Retinal pigment epithelial cell (primary cell): ENCODE measurements around the gene COMMD7.

Experiments
- DNase-seq: peaks from one replicate; pipeline ENCODE4 v3.0.0-alpha.2; 2010; ENCODE audit warnings: low read depth
- H3K4me3 ChIP-seq: 2 replicates; pipeline ENCODE4 v1.5.1; 2011; ENCODE audit warnings: mild to moderate bottlenecking, low read length, control low read depth, moderate library complexity
- TF ChIP-seq, protein P1 (sequence below): conservative IDR thresholded peaks from 2 replicates; pipeline ENCODE4 v1.5.1; 2011; ENCODE audit warnings: low read depth, low read length, control low read depth, inconsistent platforms

Gene COMMD7

DNA sequence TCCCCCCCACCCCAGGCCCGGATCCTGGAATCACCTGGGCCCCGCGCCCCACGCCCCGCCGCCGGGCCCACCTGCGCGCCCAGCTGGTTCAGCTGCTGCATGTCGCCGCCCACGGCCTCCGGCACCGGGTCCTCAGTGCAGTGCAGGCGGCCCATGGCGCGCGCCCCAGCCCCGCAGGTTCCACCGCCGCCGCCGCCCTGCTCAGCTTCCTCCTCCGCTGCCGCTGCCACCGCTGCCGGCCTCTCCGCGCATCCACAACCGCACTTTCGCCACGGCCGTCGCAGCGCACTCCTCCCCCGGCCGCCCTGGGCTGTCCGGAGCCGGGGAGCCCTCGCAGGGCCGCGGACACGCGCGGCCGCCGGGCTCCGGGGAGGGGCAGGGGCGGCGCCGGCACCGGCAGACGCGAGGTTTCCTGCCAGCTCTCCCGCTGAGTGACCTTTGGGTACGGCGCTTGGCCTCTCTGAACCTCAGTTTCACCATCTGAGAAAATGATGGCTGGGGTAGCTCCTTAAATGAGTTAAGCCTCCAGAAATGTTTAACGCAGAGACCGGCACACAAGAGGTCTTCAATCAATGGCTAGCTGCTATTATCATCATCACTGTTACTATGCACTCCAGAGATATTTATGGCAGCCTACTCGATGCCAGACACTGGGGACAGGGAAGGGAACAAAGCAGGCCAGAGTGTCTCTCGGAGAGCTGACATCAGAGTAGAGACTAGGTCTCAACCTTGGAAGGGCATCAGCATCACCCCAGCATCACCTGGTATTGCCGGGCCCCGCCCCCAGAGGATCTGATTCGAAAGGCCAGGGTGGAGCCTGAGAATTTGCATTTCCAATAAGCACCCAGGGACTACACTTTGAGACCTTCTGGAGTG, at the start of gene COMMD7:
Gene COMMD7 (minus strand): TSS at position 231 of the 876 bp plus-strand sequence. CDS start 76 bp downstream, at position 155.
- DNase-seq: peak; percentile 19
- peak within 1 kb of the TSS; percentile 84 for H3K4me3 ChIP-seq
- TF ChIP-seq, protein P1, sequence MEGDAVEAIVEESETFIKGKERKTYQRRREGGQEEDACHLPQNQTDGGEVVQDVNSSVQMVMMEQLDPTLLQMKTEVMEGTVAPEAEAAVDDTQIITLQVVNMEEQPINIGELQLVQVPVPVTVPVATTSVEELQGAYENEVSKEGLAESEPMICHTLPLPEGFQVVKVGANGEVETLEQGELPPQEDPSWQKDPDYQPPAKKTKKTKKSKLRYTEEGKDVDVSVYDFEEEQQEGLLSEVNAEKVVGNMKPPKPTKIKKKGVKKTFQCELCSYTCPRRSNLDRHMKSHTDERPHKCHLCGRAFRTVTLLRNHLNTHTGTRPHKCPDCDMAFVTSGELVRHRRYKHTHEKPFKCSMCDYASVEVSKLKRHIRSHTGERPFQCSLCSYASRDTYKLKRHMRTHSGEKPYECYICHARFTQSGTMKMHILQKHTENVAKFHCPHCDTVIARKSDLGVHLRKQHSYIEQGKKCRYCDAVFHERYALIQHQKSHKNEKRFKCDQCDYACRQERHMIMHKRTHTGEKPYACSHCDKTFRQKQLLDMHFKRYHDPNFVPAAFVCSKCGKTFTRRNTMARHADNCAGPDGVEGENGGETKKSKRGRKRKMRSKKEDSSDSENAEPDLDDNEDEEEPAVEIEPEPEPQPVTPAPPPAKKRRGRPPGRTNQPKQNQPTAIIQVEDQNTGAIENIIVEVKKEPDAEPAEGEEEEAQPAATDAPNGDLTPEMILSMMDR: no peak

DNA sequence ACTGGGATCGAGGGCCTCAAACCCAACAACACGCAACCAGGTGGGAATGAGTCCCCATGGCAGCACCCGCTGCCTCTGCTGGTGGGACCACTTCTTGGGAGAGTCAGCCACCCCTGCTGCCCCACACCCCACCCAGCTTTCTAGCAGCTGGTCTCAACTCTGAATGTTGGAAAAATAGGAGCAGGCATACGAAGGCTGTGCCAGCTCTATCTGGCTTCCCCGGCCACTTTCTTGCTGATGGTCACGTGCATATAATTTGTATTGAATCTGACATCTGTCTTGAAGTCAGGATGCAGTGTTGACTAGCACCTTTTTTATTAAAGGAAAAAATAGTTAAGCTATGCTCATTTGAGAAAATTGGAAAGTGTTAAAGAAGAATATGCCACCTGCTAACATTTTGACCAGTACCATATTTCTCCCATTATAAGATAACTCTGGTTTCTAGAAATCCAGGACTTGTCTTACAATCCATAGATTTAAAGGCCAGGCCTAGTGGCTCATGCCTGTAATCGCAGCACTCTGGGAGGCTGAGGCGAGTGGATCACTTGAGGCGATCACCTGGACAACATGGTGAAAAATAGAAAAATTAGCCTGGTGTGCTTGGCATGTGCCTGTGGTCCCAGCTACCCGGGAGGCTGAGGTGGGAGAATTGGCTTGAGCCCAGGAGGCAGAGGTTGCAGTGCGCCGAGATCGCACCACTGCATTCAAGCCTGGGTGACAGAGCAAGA, 49.6 kb upstream of the COMMD7 start:
- no peak for DNase-seq
- TF ChIP-seq, protein P1: no peak
- no peak overlapping the region for H3K4me3 ChIP-seq

DNA sequence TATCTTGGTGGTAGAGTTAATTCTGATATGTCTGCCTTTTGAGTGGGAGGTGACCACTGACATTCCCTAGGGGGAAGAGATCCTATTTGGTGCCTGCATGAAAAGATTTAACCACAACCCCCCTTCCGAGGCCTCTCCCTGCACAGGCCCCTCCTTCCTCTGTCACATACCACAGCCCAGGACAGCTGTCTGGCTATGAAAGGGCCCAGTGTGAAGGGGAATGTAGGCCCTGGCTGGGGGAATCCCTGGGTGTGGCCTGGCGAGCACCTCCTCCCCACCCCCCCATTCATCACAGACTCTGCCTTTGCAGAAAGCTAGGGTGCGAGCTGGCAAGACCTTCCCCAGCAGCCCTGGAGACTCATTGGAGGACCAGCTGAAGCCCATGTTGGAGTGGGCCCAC, 49.0 kb upstream of the COMMD7 start:
- H3K4me3 ChIP-seq: no peak overlapping the region
- DNase-seq: no peak
- TF ChIP-seq, protein P1: no peak

DNA sequence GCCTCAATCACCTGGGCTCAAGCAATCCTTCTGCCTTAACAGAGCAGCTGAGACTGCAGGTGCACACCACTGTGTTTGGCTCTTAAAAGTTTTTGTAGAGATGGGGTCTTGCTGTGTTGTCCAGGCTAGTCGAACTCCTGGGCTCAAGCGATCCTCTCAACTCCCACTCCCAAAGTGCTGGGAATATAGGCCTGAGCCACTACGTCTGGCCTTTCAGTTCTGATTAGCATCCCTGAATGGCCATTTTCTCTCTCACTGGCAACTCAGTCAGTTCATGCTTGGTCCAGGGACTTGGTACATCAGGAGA, 47.4 kb upstream of the COMMD7 start:
- DNase-seq: no peak
- H3K4me3 ChIP-seq: no peak overlapping the region
- TF ChIP-seq, protein P1: no peak

DNA sequence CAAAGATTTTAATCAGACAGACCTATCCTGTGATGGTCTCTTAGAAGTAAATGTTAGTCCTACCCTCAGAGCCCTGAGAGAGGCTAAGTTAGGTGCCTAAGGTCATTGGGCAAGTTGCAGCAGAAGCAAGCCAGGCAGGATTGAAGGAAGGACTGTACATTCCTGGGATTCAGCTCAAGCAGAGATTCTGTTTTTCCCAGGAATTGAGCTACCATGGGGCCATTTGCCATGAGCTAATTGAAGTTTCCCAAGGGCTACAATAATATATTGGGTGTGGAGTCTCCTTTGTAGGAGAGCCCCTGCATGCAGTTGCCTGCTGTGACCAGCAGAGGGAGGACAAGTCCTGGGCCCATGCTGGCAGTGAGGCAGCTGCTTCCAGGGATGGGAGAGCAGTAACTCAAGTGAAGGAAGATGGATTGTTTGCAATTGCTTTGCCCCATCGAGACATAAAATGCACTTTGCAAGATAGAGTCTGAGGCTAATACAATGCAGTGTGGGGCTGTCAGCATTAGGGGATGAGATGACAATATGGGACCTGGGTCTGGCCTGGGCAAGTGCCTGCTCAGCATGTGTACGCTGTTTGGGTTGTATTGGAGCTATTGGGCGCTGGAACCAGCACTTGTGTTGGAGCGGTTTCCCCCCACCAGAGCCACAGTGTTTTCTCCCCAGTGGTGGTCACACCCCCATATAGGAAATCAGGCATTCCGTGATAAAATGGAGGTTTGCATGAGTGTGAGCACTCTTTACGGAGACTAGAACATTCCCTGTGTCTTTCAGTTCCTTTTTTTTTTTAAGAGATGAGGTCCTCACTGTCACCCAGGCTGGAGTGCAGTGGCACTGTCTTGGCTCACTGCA, 46.9 kb upstream of the COMMD7 start:
- no peak overlapping the region for H3K4me3 ChIP-seq
- TF ChIP-seq, protein P1: peak; percentile 100
- no peak for DNase-seq

DNA sequence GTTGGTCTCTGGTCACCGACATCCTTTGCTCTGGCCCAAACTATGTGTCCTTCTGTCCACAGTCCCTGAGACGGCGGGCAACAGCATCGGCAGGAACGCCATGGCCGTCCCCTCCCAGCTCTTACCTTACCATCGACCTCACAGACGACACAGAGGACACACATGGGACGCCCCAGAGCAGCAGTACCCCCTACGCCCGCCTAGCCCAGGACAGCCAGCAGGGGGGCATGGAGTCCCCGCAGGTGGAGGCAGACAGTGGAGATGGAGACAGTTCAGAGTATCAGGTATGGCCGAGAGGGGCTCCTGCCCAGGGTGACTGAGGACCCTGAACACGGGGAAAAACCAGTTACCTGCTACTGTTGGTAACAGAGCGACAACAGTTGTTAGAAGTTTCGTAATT, 43.9 kb upstream of the COMMD7 start:
- TF ChIP-seq, protein P1: no peak
- no peak overlapping the region for H3K4me3 ChIP-seq
- DNase-seq: no peak
